ENCODE data around the gene GPR32.
"Not testable (repeated sequence)": the region's sequence is repeated elsewhere in the genome, so short reads cannot be mapped to it uniquely, and the experiment has no call there.

GPR32 gene

DNA sequence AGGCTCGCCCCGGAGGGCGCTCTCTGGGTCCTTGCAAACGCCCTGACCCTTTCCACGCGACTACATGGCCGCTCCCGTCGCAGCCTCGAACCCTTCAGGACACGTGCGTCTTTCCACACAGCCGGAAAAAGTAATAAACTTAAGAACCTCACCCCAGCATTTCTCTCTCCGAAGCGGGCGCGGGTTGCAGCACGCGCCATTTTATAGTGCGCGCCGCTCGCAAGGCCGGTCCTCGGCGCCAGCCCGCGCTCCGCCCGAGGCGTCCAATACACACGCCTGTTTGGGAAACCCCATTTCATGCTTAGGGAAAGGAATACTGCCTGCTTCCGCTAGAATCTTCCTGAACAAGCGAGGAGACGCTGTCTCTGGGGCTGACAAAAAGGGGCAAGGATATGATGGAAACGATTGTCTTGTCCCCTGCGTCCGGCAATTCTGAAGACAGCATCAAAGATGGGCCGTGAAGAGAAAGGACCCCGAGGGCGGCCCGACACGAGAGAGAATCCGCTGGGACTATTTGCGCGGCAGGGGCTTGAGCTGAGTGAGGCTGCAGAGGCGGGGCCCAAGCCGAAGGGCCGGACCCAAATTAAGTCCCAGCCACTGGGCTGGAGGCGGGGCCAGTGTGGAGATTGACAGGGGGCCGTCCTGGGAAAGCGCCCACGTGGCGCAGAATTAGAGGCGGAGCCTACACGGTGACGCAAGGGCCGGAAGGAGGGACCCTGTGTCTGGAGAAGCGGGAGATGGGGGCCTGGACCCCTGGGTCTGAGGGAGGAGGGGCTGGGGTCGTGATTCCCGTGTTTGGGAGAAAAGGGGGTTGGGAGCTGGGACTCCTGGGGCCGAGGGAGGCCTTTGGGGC lies 34.4 kb downstream of the GPR32 start:
- Histone ChIP-seq H2BK5ac (ENCODE audit: low read depth, low read length, poor library complexity, severe bottlenecking) (peak overlapping the region; percentile 99), H2BK12ac (ENCODE audit: low read length in 2 of 2) (no peak overlapping the region), H2BK120ac (ENCODE audit: low read depth, low read length) (peak overlapping the region; percentile 37), H3K79me1 (replicated peaks; ENCODE audit: low read length, poor library complexity, severe bottlenecking) (peaks cover 5% of the 10 kb centered on the region), H2BK15ac (ENCODE audit: low read depth, poor library complexity, severe bottlenecking) (no peak overlapping the region), H3K27me3 (ENCODE audit: control insufficient read depth in 1 of 2, insufficient read depth in 1 of 2, low read length in 2 of 2) (peaks cover 0 to 3% of the 10 kb centered on the region in 2 experiments), H3K4me3 (ENCODE audit: insufficient read depth in 1 of 2, low read depth in 1 of 2, low read length in 2 of 2) (peak overlapping the region; percentile 94 to 95), H4K8ac (ENCODE audit: low read length) (peak overlapping the region; percentile 59), H2AK5ac (ENCODE audit: low read length, severe bottlenecking) (no peak overlapping the region), H3K27ac (ENCODE audit: low read length, poor library complexity, severe bottlenecking) (peak overlapping the region; percentile 99), H3K14ac (ENCODE audit: low read length in 2 of 2) (peak overlapping the region in 1 of 2 experiments; percentile 61), H3K36me3 (ENCODE audit: control insufficient read depth in 1 of 2, insufficient read depth in 2 of 2, low read depth in 1 of 2, low read length in 2 of 2) (peaks cover 9 to 21% of the 10 kb centered on the region in 2 experiments), H3K18ac (ENCODE audit: low read depth in 1 of 2, low read length in 2 of 2) (peak overlapping the region; percentile 63 to 93), H3K4me1 (ENCODE audit: control insufficient read depth, insufficient read depth, low read depth, low read length) (peaks cover 6% of the 10 kb centered on the region), H2AFZ (ENCODE audit: low read depth, low read length) (peak overlapping the region; percentile 64), H4K91ac (ENCODE audit: low read length) (peak overlapping the region; percentile 79), H3K9ac (ENCODE audit: low read length) (peak overlapping the region; percentile 98), H3K23ac (ENCODE audit: low read length in 2 of 2) (no peak overlapping the region), H3K4me2 (ENCODE audit: low read length, poor library complexity, severe bottlenecking) (peak overlapping the region; percentile 51), H3K4ac (ENCODE audit: low read depth in 1 of 2, low read length in 2 of 2) (peak overlapping the region in 1 of 2 experiments; percentile 92), H3K9me3 (ENCODE audit: control insufficient read depth, low read length) (no peaks in the 10 kb centered on the region)
- WGBS, result under 1% methylated on average over 61 of the region's 62 CpGs
- peak; percentile 99 for DNase-seq

DNA sequence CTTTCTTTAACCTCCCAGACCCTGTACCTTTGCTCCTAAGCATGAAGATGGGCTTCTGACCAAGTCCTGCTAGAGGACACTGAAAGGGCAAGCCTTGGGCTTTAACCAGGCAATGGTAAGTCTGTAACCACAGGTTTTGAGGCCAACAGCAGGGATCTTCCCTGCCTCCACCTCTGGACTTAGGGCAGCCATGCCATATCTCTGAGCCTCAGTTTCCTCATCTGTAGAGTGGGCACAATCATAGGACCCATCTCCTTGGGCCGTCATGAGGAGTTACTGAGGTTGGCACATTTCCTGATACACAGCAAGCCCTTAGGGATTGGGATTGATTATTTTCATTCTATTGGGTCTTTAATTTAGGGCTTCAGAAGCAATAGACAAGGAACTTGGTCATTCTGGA lies 38.6 kb downstream of the GPR32 start:
- Histone ChIP-seq H3K36me3 (ENCODE audit: control insufficient read depth in 1 of 2, insufficient read depth in 2 of 2, low read depth in 1 of 2, low read length in 2 of 2) (no peaks in the 10 kb centered on the region), H2AFZ (ENCODE audit: low read depth, low read length) (no peak overlapping the region), H3K4ac (ENCODE audit: low read depth in 1 of 2, low read length in 2 of 2) (no peak overlapping the region), H2BK12ac (ENCODE audit: low read length in 2 of 2) (no peak overlapping the region), H3K23ac (ENCODE audit: low read length in 2 of 2) (no peak overlapping the region), H4K91ac (ENCODE audit: low read length) (no peak overlapping the region), H2BK5ac (ENCODE audit: low read depth, low read length, poor library complexity, severe bottlenecking) (no peak overlapping the region), H3K27ac (ENCODE audit: low read length, poor library complexity, severe bottlenecking) (no peak overlapping the region), H2BK120ac (ENCODE audit: low read depth, low read length) (no peak overlapping the region), H3K27me3 (ENCODE audit: control insufficient read depth in 1 of 2, insufficient read depth in 1 of 2, low read length in 2 of 2) (peaks cover 0 to 3% of the 10 kb centered on the region in 2 experiments), H3K14ac (ENCODE audit: low read length in 2 of 2) (no peak overlapping the region), H3K79me1 (replicated peaks; ENCODE audit: low read length, poor library complexity, severe bottlenecking) (no peaks in the 10 kb centered on the region), H3K4me3 (ENCODE audit: insufficient read depth in 1 of 2, low read depth in 1 of 2, low read length in 2 of 2) (no peak overlapping the region), H3K4me2 (ENCODE audit: low read length, poor library complexity, severe bottlenecking) (no peak overlapping the region), H3K9me3 (ENCODE audit: control insufficient read depth, low read length) (no peaks in the 10 kb centered on the region), H3K18ac (ENCODE audit: low read depth in 1 of 2, low read length in 2 of 2) (no peak overlapping the region), H2AK5ac (ENCODE audit: low read length, severe bottlenecking) (no peak overlapping the region), H3K4me1 (ENCODE audit: control insufficient read depth, insufficient read depth, low read depth, low read length) (no peaks in the 10 kb centered on the region), H4K8ac (ENCODE audit: low read length) (no peak overlapping the region), H2BK15ac (ENCODE audit: low read depth, poor library complexity, severe bottlenecking) (no peak overlapping the region), H3K9ac (ENCODE audit: low read length) (no peak overlapping the region)
- 67% methylated on average over 1 of the region's 1 CpG for WGBS
- DNase-seq, result no peak

DNA sequence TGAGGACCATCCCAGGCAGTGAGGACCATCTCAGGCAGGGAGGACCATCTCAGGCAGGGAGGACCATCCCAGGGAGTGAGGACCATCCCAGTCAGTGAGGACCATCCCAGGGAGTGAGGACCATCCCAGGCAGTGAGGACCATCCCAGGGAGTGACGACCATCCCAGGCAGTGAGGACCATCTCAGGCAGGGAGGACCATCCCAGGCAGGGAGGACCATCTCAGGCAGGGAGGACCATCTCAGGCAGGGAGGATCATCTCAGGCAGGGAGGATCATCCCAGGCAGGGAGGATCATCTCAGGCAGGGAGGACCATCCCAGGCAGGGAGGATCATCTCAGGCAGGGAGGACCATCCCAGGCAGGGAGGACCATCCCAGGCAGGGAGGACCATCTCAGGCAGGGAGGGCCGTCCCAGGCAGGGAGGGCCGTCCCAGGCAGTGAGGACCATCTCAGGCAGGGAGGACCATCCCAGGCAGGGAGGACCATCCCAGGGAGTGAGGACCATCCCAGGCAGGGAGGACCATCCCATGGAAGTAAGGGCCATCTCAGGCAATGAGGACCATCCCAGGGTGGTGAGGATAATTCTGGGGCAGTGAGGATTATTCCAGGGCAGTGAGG lies 41.5 kb downstream of the GPR32 start:
- H2AFZ ChIP-seq (ENCODE audit: low read depth, low read length); H3K4me3 ChIP-seq (ENCODE audit: insufficient read depth in 1 of 2, low read depth in 1 of 2, low read length in 2 of 2); H2BK12ac ChIP-seq (ENCODE audit: low read length in 2 of 2); H3K4me2 ChIP-seq (ENCODE audit: low read length, poor library complexity, severe bottlenecking); H2AK5ac ChIP-seq (ENCODE audit: low read length, severe bottlenecking); H3K14ac ChIP-seq (ENCODE audit: low read length in 2 of 2); H4K91ac ChIP-seq (ENCODE audit: low read length); H3K4me1 ChIP-seq (ENCODE audit: control insufficient read depth, insufficient read depth, low read depth, low read length); H3K4ac ChIP-seq (ENCODE audit: low read depth in 1 of 2, low read length in 2 of 2); H2BK5ac ChIP-seq (ENCODE audit: low read depth, low read length, poor library complexity, severe bottlenecking); H2BK15ac ChIP-seq (ENCODE audit: low read depth, poor library complexity, severe bottlenecking); H3K23ac ChIP-seq (ENCODE audit: low read length in 2 of 2); H3K9me3 ChIP-seq (ENCODE audit: control insufficient read depth, low read length); H3K9ac ChIP-seq (ENCODE audit: low read length); H3K36me3 ChIP-seq (ENCODE audit: control insufficient read depth in 1 of 2, insufficient read depth in 2 of 2, low read depth in 1 of 2, low read length in 2 of 2); DNase-seq; H3K27ac ChIP-seq (ENCODE audit: low read length, poor library complexity, severe bottlenecking); H4K8ac ChIP-seq (ENCODE audit: low read length); H3K18ac ChIP-seq (ENCODE audit: low read depth in 1 of 2, low read length in 2 of 2); H3K79me1 ChIP-seq (replicated peaks; ENCODE audit: low read length, poor library complexity, severe bottlenecking); H2BK120ac ChIP-seq (ENCODE audit: low read depth, low read length): not testable (repeated sequence)
- H3K27me3 ChIP-seq (ENCODE audit: control insufficient read depth in 1 of 2, insufficient read depth in 1 of 2, low read length in 2 of 2), result peaks cover 3 to 19% of the 10 kb centered on the region in 2 experiments
- 60% methylated on average over 3 of the region's 3 CpGs for WGBS

DNA sequence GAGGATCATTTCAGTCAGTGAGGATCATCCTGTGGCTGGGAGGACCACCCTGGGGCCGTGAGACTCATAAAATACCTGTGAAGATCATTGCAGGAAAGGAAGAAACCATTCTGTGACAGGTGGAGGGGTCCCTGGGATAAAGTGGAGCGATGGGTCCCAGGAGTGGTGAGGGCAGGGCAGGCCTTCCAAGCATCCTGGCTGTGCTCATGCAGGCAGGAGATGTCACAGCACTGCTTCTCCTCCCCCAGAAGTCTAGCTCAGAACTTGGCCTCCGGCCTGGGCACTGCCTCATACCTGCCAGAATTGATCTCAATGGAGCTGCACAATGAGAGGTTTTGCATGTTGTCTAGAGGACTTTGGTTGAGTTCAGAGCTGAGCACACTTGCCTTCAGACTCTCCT lies 42.2 kb downstream of the GPR32 start:
- Histone ChIP-seq H3K18ac (ENCODE audit: low read depth in 1 of 2, low read length in 2 of 2) (no peak overlapping the region), H3K4me1 (ENCODE audit: control insufficient read depth, insufficient read depth, low read depth, low read length) (no peaks in the 10 kb centered on the region), H4K91ac (ENCODE audit: low read length) (peak overlapping the region; percentile 46), H3K4me2 (ENCODE audit: low read length, poor library complexity, severe bottlenecking) (no peak overlapping the region), H3K79me1 (replicated peaks; ENCODE audit: low read length, poor library complexity, severe bottlenecking) (no peaks in the 10 kb centered on the region), H3K9me3 (ENCODE audit: control insufficient read depth, low read length) (no peaks in the 10 kb centered on the region), H2AFZ (ENCODE audit: low read depth, low read length) (no peak overlapping the region), H3K23ac (ENCODE audit: low read length in 2 of 2) (no peak overlapping the region), H3K9ac (ENCODE audit: low read length) (no peak overlapping the region), H3K14ac (ENCODE audit: low read length in 2 of 2) (no peak overlapping the region), H3K36me3 (ENCODE audit: control insufficient read depth in 1 of 2, insufficient read depth in 2 of 2, low read depth in 1 of 2, low read length in 2 of 2) (no peaks in the 10 kb centered on the region), H3K27me3 (ENCODE audit: control insufficient read depth in 1 of 2, insufficient read depth in 1 of 2, low read length in 2 of 2) (peaks cover 3 to 23% of the 10 kb centered on the region in 2 experiments), H4K8ac (ENCODE audit: low read length) (no peak overlapping the region), H2BK12ac (ENCODE audit: low read length in 2 of 2) (no peak overlapping the region), H2AK5ac (ENCODE audit: low read length, severe bottlenecking) (no peak overlapping the region), H3K27ac (ENCODE audit: low read length, poor library complexity, severe bottlenecking) (no peak overlapping the region), H3K4ac (ENCODE audit: low read depth in 1 of 2, low read length in 2 of 2) (no peak overlapping the region), H2BK5ac (ENCODE audit: low read depth, low read length, poor library complexity, severe bottlenecking) (no peak overlapping the region), H3K4me3 (ENCODE audit: insufficient read depth in 1 of 2, low read depth in 1 of 2, low read length in 2 of 2) (no peak overlapping the region), H2BK120ac (ENCODE audit: low read depth, low read length) (no peak overlapping the region), H2BK15ac (ENCODE audit: low read depth, poor library complexity, severe bottlenecking) (no peak overlapping the region)
- WGBS, result 63% methylated on average over 3 of the region's 3 CpGs
- DNase-seq, result no peak

All from mesenchymal stem cell (in vitro differentiated cells and primary cell).